Stimulated activated CD4-positive, alpha-beta T cell treated with anti-CD3 and anti-CD28 coated beads, Interleukin-12 subunit alpha, Interleukin-12 subunit beta, amount 100 ng/mL, for 48 hours (primary cell): ENCODE measurements around the gene ZMYND8.
"Not testable (repeated sequence)": the region's sequence is repeated elsewhere in the genome, so short reads cannot be mapped to it uniquely, and the experiment has no call there.

Experiments
- DNase-seq, 3 donors: peaks; one replicate each; pipeline ENCODE4 v3.0.0-alpha.2; 2020; ENCODE audit warnings: low read depth in 2 of 3, low spot score in 1 of 3

The ZMYND8 gene

GRCh38 chr20:47310729-47311128 is 45.8 kb downstream of the ZMYND8 start:
- DNase-seq, result no peak

DNA sequence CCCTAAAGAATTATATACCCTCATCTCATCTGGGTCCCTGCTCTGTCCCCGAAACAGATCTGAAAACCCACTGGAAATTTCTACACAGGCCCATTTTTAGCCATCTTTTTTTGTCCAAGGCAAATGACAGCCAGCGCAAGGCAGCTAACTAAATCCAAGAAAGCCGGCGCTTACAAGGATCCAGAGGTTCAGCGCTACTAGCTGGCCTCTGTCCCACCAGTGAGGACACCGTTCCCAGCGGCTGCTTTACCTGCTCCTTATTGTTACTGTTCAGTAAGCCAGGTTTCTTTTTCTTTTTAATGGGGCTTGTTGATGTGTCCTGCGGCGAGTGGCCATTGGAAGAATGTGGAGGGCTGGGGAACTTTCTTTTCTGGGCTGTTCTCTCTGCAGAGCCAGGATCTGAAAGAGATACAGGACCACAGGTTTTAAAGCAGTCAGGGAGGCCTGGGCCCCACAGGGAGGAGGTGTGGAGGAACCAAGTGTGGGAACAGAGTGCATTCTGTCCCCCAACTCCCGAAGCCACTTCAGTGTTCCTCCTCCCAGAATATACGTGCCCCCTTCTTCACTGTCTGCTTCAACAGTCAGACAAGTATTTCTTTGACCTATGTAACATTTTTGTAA is 46.6 kb downstream of the ZMYND8 start:
- no peak for DNase-seq

DNA sequence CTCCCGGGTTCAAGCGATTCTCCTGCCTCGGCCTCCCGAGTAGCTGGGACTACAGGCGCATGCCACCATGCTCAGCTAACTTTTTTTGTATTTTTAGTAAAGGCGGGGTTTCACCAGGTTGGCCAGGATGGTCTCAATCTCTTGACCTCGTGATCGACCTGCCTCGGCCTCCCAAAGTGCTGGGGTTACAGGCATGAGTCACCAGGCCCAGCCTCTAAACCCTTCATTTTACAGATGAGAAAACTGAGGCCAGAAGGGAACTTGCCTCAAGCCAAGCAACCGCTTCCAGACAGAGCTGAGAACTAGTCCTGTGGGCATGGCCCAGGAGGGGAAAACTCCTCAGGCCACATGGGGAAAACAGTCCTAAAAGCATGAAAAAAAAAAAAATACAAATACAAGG is 47.1 kb downstream of the ZMYND8 start:
- DNase-seq, result no peak

DNA sequence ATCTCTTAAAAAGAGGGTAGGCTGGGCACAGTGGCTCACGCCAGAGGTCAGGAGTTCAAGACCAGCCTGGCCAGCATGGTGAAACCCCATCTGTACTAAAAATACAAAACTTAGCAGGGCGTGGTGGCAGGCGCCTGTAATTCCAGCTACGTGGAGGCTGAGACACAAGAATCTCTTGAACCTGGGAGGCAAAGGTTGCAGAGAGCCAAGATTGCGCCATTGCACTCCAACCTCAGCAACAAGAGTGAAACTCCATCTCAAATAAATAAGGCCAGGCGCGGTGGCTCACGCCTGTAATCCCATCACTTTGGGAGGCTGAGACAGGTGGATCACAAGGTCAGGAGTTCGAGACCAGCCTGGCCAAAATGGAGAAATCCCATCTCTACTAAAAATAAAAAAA is 48.9 kb downstream of the ZMYND8 start:
- DNase-seq, result not testable (repeated sequence)

DNA sequence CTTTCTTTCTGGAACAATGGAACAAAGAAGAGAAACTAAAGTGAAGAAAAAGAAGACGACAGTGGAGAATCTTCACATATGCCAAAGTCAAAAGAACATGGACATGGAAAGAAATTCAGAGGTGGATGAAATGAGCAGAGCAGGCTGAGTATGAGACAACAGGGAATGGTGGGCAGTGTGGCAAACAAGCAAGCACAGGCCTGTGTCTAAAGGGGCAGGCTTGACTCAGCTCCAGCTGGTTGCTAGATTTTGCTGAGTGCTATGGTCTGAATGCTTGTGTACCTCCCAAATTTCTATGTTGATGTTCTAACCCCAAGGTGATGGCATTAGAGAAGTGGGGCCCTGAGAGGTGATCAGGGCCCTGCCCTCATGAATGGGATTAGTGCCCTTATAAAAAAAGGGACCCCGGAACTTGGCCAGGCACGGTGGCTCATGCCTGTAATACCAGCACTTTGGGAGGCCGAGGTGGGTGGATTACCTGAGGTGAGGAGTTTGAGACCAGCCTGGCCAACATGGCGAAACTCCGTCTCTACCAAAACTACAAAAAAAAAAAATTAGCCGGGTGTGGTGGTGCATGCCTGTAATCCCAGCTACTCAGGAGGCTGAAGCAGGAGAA is 49.6 kb downstream of the ZMYND8 start:
- DNase-seq, result no peak

- no peak for DNase-seq
Observed at GRCh38 chr20:47306095-47306494, 50.4 kb downstream of the ZMYND8 start.

DNA sequence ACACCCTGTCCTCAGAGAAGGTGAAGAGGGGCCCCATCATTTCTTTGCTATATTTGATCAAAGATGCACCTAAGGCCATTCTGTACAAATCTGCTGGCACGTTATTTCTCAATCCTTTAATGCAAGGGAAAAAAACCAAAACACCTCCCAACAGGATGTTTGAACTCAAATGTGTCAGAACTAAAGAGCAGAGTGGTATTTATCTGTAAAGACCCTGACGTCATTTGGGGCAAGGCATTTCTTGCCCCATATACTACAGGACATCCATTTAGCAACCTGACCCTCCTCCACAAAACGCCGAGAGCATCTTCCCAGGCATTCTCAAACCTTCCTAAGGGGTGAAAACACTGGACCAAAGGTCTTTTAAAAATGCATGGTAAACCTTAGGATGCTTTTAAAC is 50.8 kb downstream of the ZMYND8 start:
- DNase-seq, result no peak

- no peak for DNase-seq
Observed at GRCh38 chr20:47304287-47304686, 52.2 kb downstream of the ZMYND8 start.

- DNase-seq, result no peak
Observed at GRCh38 chr20:47303736-47304135, 52.8 kb downstream of the ZMYND8 start.

- no peak for DNase-seq
Observed at GRCh38 chr20:47300071-47300470, 56.4 kb downstream of the ZMYND8 start.

GRCh38 chr20:47298624-47299023 is 57.9 kb downstream of the ZMYND8 start:
- DNase-seq, result no peak

DNA sequence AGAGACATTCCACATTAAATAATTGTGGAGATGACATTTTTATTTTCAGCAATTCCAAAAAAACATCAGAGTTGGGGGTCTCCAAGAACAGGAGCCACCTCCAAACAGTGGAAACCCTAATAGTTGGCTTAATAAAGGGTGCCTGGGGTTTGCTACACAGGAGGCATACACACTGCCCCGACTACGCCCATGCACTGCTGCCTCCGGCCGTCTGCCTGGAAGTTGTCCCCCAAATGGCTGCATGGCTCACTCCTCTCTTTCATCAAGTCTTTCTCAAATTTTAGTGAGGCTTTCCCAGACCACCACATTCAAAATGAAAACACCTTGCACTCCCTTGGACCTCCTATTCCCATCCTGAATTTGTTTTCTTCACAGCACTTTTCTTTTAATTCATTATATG is 58.8 kb downstream of the ZMYND8 start:
- no peak for DNase-seq

- no peak for DNase-seq
Observed at GRCh38 chr20:47296950-47297349, 59.5 kb downstream of the ZMYND8 start.

GRCh38 chr20:47295921-47296426 is 60.5 kb downstream of the ZMYND8 start:
- DNase-seq, result no peak

DNA sequence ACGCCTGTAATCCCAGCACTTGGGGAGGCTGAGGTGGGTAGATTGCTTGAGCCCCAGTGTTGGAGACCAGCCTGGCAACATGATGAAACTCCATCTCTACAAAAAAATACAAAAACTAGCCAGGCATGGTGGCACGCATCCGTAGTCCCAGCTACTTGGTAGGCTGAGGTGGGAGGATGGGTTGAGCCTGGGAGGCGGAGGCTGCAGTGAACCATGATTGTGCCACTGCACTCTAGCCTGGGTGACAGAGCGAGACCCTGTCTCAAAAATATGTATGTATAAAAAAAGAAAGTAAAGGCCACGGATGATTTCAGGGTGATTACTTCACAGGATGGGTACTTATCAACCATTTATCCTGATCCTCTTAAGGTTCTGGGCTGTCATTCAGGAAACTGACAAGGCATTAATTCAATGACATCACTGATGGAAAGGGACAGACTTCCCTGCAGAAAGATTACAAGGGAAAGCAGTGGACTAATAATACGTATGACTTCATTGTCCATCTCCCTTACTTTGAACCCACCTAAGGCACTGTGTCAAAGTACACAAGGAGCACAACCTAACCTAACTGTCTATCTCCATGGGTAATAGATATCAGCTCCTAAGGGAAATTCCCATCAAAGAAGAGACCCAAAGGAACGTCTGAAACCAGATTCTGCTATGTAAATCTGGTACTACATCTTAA is 61.2 kb downstream of the ZMYND8 start:
- DNase-seq, result no peak

- no peak for DNase-seq
Observed at GRCh38 chr20:47293631-47294030, 62.9 kb downstream of the ZMYND8 start.

GRCh38 chr20:47292581-47292980 is 63.9 kb downstream of the ZMYND8 start:
- no peak for DNase-seq

DNA sequence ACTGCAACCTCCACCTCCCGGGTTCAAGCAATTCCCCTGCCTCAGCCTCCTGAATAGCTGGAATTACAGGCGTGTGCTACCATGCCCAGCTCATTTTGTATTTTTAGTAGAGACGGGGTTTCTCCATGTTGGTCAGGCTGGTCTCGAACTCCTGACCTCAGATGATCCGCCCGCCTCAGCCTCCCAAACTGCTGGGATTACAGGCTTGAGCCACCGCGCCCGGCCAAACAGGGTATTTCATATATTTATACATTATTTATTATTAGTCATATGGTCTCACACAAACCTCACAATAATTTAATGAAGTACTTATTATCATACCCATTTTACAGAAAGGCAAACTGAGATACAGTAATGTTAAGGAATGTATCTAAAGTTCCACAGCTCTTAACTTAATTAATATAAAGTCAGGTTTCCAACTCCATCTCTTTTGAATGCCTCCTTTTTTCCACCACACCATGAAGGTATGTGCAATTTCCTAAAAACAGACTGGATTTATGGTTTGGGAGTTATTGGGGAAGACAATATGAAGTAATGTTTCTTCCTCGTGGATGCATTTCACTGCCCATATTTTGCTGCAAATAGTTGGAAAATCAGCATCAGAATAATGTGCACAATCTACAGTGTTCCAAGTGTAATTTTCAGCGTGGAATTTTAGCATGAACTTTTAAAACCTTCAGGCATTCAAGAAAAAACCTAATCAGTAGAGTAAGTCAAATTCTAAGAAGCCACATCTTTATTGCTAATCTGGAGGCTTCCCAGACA is 65.7 kb downstream of the ZMYND8 start:
- DNase-seq, result no peak

GRCh38 chr20:47290008-47290407 is 66.5 kb downstream of the ZMYND8 start:
- DNase-seq, result no peak

DNA sequence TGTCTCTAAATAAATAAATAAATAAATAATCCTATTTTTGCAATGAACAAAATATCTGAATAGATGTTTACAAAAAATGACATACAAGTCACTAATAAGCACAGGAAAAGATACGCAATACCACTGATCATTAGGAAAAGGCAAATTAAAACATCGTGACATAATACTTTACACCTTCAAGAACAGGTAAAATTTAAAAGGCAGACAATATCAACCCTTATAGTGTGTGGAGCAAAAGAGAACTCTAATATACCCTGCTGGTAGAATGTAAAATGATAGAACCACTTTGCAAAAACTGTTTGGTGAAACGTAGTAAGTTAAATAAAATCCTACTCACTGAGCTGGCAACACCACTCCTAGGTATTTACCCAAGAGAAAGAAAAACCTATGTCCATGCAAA is 67.4 kb downstream of the ZMYND8 start:
- DNase-seq, result no peak

DNA sequence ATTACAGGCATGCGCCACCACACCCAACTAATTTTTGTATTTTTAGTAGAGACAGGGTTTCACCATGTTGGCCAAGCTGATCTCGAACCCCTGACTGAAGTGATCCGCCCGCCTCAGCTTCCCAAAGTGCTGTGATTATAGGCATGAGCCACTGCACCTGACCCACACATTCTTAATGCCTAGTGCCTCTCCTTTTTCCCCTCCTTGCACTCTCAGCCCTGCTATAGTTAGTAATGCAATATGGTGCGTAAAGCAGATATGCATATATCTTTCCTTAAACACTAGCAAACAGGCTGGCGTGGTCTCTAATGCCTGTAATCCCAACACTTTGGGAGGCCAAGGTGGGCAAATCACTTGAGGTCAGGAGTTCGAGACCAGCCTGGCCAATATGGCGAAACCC is 68.0 kb downstream of the ZMYND8 start:
- not testable (repeated sequence) for DNase-seq
